K562 (cell line): Measurements from ENCODE around the gene TSPAN1. TPM values are rescaled to one million over a fixed set of nuclear protein-coding genes. Genes with fewer than 3 reads are reported as not detected.

Experiments used
- BCOR ChIP-seq: fragments of 450-650 bp; IDR thresholded peaks from 2 replicates; pipeline ENCODE4 v1.6.1; 2016
- CBX3 ChIP-seq, 2 experiments: IDR thresholded peaks; 1 replicate in 1 of 2; 2 replicates in 1 of 2; pipeline ENCODE4 v1.6.1; 2012; ENCODE audit warnings: inconsistent platforms in 2 of 2, low read length in 2 of 2, borderline replicate concordance in 1 of 2, control low read depth in 1 of 2
- E2F1 ChIP-seq: sonication (generic); formaldehyde crosslinking; IDR thresholded peaks from 2 replicates; pipeline ENCODE4 v1.8.1; 2023; ENCODE audit warnings: mild to moderate bottlenecking, missing genetic modification reagents, moderate library complexity
- E2F3 ChIP-seq: fragments of 250-450 bp; sonication (Bioruptor Pico); IDR thresholded peaks from 2 replicates; pipeline ENCODE4 v1.4.0; 2020; ENCODE audit warnings: mild to moderate bottlenecking
- FOXK1 ChIP-seq: sonication (generic); formaldehyde crosslinking; IDR thresholded peaks from 2 replicates; pipeline ENCODE4 v1.8.0; 2022; ENCODE audit warnings: missing genetic modification reagents, mild to moderate bottlenecking, borderline replicate concordance
- HMG20A ChIP-seq: fragments of 450-650 bp; formaldehyde crosslinking; conservative IDR thresholded peaks from 2 replicates; pipeline ENCODE4 v1.4.0; 2020; ENCODE audit warnings: mild to moderate bottlenecking, mixed read lengths
- MAFF ChIP-seq: IDR thresholded peaks from 2 replicates; pipeline ENCODE4 v1.6.1; 2012; ENCODE audit warnings: low read length, improper control_type of control experiment
- MXI1 ChIP-seq: IDR thresholded peaks from 2 replicates; pipeline ENCODE4 v1.6.1; 2011; ENCODE audit warnings: low read depth, mild to moderate bottlenecking, improper control_type of control experiment, low read length
- POLR2AphosphoS5 ChIP-seq: IDR thresholded peaks from 2 replicates; pipeline ENCODE4 v1.6.1; 2011; ENCODE audit warnings: mild to moderate bottlenecking, low read depth, low read length, moderate library complexity; ENCODE audit not compliant: control insufficient read depth, insufficient read depth
- POLR2G ChIP-seq: fragments of 200-400 bp; formaldehyde crosslinking; IDR thresholded peaks from 2 replicates; pipeline ENCODE4 v1.6.1; 2017; ENCODE audit warnings: low read depth, mild to moderate bottlenecking, antibody characterized with exemption, low read length, moderate library complexity
- TAF1 ChIP-seq: IDR thresholded peaks from 2 replicates; pipeline ENCODE4 v1.6.1; 2011; ENCODE audit warnings: mild to moderate bottlenecking, low read length, moderate library complexity; ENCODE audit not compliant: insufficient read depth, control insufficient read depth, severe bottlenecking; ENCODE audit errors: extremely low read depth
- TARDBP ChIP-seq: fragments of 450-650 bp; IDR thresholded peaks from 2 replicates; pipeline ENCODE4 v1.6.1; 2016
- ZBTB33 ChIP-seq: sonication (generic); formaldehyde crosslinking; IDR thresholded peaks from 2 replicates; pipeline ENCODE4 v1.8.1; 2023; ENCODE audit warnings: mild to moderate bottlenecking, missing genetic modification reagents
- ZBTB8A ChIP-seq: fragments of 450-650 bp; IDR thresholded peaks from 2 replicates; pipeline ENCODE4 v1.6.1; 2018; ENCODE audit warnings: mild to moderate bottlenecking, moderate library complexity; ENCODE audit not compliant: partially characterized antibody
- ZEB2 ChIP-seq: fragments of 450-650 bp; IDR thresholded peaks from 2 replicates; pipeline ENCODE4 v1.6.1; 2016
- ZNF511 ChIP-seq: sonication (generic); formaldehyde crosslinking; IDR thresholded peaks from 2 replicates; pipeline ENCODE4 v1.8.0; 2022; ENCODE audit warnings: mild to moderate bottlenecking, missing genetic modification reagents
- ZNF512 ChIP-seq: IDR thresholded peaks from 2 replicates; pipeline ENCODE4 v1.6.1; 2016; ENCODE audit warnings: missing genetic modification characterization, missing compliant biosample characterization
- polyA plus RNA-seq, 8 experiments: library from polyadenylated mRNA; depleted of rRNA in 4 of 8; stranded (reverse) in 5 of 8; unstranded in 3 of 8; fragments of >200 nt; fragmentation: Nextera tagmentation in 2 of 8; fragmentation: Illumina TruSeq in 1 of 8; extraction: Ambion mirVana in 2 of 8; extraction: Trizol in 1 of 8; gene quantifications; 2 replicates each; pipeline versions ENCODE4 v1.2.1 to v1.2.3, GENCODE V29; 2011 to 2014; ENCODE audit warnings: inconsistent platforms in 1 of 8, missing spikeins in 1 of 8
- total RNA-seq, 7 experiments: library from RNA; depleted of rRNA in 6 of 7; stranded (reverse); fragments of >200 nt in 6 of 7; fragmentation: Illumina TruSeq in 2 of 7; extraction: Trizol in 2 of 7; gene quantifications; 2 replicates each; pipeline versions ENCODE4 v1.2.1 to v1.2.3, GENCODE V29; 2011 to 2021; ENCODE audit warnings: low replicate concordance in 1 of 7
- TF ChIP-seq, protein P1 (sequence below): sonication (generic); formaldehyde crosslinking; IDR thresholded peaks from 2 replicates; pipeline ENCODE4 v1.8.0; 2022; ENCODE audit warnings: mild to moderate bottlenecking, missing genetic modification reagents, borderline replicate concordance
- TF ChIP-seq, protein P2 (sequence below): fragments of 450-650 bp; IDR thresholded peaks from 2 replicates; pipeline ENCODE4 v1.6.1; 2016; ENCODE audit warnings: missing biosample characterization, missing genetic modification characterization

Gene TSPAN1
- total and polyA plus RNA-seq, 9 of the 15 experiments (the other 6 are each of a cell fraction or from before 2014, with no cell fraction given), result 0.58 TPM; not detected in 8

GRCh38 chr1:46132529-46133180, 42.2 kb upstream of the TSPAN1 start, which contains the start of gene PIK3R3 (continued):
- 0 out of 2 replicates have a peak, but pooled peaks have one; percentile 10 for TF ChIP-seq ZNF512 (tag)
- peak; percentile 90 for TF ChIP-seq TAF1
- peak; percentile 76; the same call in 1 of the 2 replicates for TF ChIP-seq MAFF
- no peak for TF ChIP-seq HMG20A (CRISPR knock-in tag)
- TF ChIP-seq MXI1, result no peak
- TF ChIP-seq FOXK1, result peak; percentile 97; the same call in 1 of the 2 replicates
- TF ChIP-seq, protein P1, sequence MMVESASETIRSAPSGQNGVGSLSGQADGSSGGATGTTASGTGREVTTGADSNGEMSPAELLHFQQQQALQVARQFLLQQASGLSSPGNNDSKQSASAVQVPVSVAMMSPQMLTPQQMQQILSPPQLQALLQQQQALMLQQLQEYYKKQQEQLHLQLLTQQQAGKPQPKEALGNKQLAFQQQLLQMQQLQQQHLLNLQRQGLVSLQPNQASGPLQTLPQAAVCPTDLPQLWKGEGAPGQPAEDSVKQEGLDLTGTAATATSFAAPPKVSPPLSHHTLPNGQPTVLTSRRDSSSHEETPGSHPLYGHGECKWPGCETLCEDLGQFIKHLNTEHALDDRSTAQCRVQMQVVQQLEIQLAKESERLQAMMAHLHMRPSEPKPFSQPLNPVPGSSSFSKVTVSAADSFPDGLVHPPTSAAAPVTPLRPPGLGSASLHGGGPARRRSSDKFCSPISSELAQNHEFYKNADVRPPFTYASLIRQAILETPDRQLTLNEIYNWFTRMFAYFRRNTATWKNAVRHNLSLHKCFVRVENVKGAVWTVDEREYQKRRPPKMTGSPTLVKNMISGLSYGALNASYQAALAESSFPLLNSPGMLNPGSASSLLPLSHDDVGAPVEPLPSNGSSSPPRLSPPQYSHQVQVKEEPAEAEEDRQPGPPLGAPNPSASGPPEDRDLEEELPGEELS (CRISPR knock-in tag), result peak; percentile 95; the same call in 1 of the 2 replicates
- TF ChIP-seq ZBTB33 (CRISPR knock-in tag), result peak; percentile 89
- TF ChIP-seq ZNF511 (CRISPR knock-in tag), result peak; percentile 99
- TF ChIP-seq E2F1 (CRISPR knock-in tag), result peak; percentile 93
- TF ChIP-seq CBX3 (IDR thresholded peaks at IDR 0.05; ENCODE audit: borderline replicate concordance in 1 of 2, low read length in 2 of 2), result peak in 1 of 2 experiments; percentile 99; a peak in 2 of 3 replicates
- peak; percentile 77 for TF ChIP-seq POLR2AphosphoS5
- TF ChIP-seq, protein P2, sequence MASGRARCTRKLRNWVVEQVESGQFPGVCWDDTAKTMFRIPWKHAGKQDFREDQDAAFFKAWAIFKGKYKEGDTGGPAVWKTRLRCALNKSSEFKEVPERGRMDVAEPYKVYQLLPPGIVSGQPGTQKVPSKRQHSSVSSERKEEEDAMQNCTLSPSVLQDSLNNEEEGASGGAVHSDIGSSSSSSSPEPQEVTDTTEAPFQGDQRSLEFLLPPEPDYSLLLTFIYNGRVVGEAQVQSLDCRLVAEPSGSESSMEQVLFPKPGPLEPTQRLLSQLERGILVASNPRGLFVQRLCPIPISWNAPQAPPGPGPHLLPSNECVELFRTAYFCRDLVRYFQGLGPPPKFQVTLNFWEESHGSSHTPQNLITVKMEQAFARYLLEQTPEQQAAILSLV (tag), result 0 out of 2 replicates have a peak, but pooled peaks have one; percentile 31
- peak; percentile 100 for TF ChIP-seq POLR2G
- no peak for TF ChIP-seq ZBTB8A
- TF ChIP-seq E2F3 (CRISPR knock-in tag), result 0 out of 2 replicates have a peak, but pooled peaks have one; percentile 9
- peak; percentile 85 for TF ChIP-seq ZEB2
- TF ChIP-seq TARDBP, result peak; percentile 85; the same call in 1 of the 2 replicates
- peak; percentile 91 for TF ChIP-seq BCOR
